Keratinocyte (primary cell): ENCODE measurements around the gene RBMY1J. TPM values are rescaled to one million over a fixed set of nuclear protein-coding genes. Genes with fewer than 3 reads are reported as not detected.

Source experiments
- polyA plus RNA-seq, 5 experiments: library from polyadenylated mRNA; depleted of rRNA in 3 of 5; stranded (reverse) in 3 of 5; stranded (forward) in 1 of 5; unstranded in 1 of 5; fragments of >200 nt; gene quantifications; 1 replicate in 1 of 5; 2 replicates in 3 of 5; 3 replicates in 1 of 5; pipeline versions ENCODE4 v1.2.1 to v1.2.3, GENCODE V29; 2011 to 2012; ENCODE audit warnings: missing spikeins in 2 of 5, low read depth in 1 of 5, low replicate concordance in 1 of 5

Gene RBMY1J
- polyA plus RNA-seq, 1 donor (not counting 4 experiments of a cell fraction or from before 2014, with no cell fraction given), result not detected

Other genes with a start within 250 kb of the RBMY1J start
- gene RBMY1F, start 220.5 kb upstream of the RBMY1J start, polyA plus RNA-seq, result not detected in 3 replicates